Loucy (cell line): ENCODE measurements around the gene SETBP1.

ENCODE experiments used
- EZH2phosphoT487 ChIP-seq: fragments of 200-600 bp; IDR thresholded peaks from 2 replicates; pipeline ENCODE4 v1.6.1; 2018; ENCODE audit warnings: antibody characterized with exemption, mild to moderate bottlenecking, moderate library complexity, borderline replicate concordance
- TF ChIP-seq, protein P1 (sequence below): fragments of 200-600 bp; sonication (generic); conservative IDR thresholded peaks from 2 replicates; pipeline ENCODE4 v1.5.1; 2014; ENCODE audit warnings: mild to moderate bottlenecking, antibody characterized with exemption, low read length

DNA sequence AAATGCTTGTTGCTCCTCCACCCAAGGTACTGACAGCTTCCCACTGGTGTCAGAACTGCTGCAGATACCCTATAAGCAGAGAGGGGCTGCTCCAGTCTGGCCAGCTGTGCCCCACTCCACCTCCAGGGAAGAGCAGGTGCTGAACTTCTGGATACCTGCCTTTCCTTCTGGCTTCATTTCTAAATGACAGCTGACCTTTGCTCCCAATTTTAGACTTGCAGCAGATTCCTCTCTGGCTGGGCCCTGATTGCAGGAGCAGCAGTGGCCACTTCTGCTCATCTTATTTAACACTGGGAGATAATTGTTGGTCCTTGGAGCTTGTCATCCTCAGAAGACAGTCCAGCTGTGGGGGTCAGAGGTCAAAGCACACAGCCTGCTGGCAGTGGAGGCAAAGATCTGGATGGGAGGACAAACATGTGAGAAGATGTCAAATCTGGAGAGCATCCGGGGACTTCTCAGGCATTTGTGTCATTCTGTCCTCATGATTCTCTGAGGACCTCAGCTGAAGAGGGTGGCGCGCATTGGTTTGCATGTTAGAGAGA, 38.9 kb downstream of the SETBP1 start:
- TF ChIP-seq, protein P1, sequence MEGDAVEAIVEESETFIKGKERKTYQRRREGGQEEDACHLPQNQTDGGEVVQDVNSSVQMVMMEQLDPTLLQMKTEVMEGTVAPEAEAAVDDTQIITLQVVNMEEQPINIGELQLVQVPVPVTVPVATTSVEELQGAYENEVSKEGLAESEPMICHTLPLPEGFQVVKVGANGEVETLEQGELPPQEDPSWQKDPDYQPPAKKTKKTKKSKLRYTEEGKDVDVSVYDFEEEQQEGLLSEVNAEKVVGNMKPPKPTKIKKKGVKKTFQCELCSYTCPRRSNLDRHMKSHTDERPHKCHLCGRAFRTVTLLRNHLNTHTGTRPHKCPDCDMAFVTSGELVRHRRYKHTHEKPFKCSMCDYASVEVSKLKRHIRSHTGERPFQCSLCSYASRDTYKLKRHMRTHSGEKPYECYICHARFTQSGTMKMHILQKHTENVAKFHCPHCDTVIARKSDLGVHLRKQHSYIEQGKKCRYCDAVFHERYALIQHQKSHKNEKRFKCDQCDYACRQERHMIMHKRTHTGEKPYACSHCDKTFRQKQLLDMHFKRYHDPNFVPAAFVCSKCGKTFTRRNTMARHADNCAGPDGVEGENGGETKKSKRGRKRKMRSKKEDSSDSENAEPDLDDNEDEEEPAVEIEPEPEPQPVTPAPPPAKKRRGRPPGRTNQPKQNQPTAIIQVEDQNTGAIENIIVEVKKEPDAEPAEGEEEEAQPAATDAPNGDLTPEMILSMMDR, result no peak
- no peak for TF ChIP-seq EZH2phosphoT487
